Natural killer cell (primary cell): ENCODE data around the gene LYPLAL1. TPM values are rescaled to one million over a fixed set of nuclear protein-coding genes. Genes with fewer than 3 reads are reported as not detected.

Experiments used
- ATAC-seq, 3 donors: fragments of 150-1000 bp in 2 of 3; fragments of 200-7000 bp in 1 of 3; cut with Tn5 transposase; 1 replicate in 1 of 3; 2 replicates in 2 of 3; pipeline ENCODE4 v1.10.0; 2021; ENCODE audit warnings: mild to moderate bottlenecking in 2 of 3, moderate library complexity in 2 of 3
- DNase-seq, 2 donors: peaks; one replicate each; pipeline versions ENCODE4 v3.0.0 to v3.0.0-alpha.2; 2013 to 2021; ENCODE audit warnings: mixed read lengths in 1 of 2
- H3K27ac ChIP-seq: one replicate; pipeline ENCODE4 v1.5.1; 2013; ENCODE audit warnings: mild to moderate bottlenecking, low read length
- H3K27me3 ChIP-seq: one replicate; pipeline ENCODE4 v1.6.1; 2013; ENCODE audit warnings: low read length; ENCODE audit not compliant: control insufficient read depth, insufficient read depth
- H3K36me3 ChIP-seq: one replicate; pipeline ENCODE4 v1.6.1; 2013; ENCODE audit warnings: low read length; ENCODE audit not compliant: control insufficient read depth, insufficient read depth
- H3K4me1 ChIP-seq: one replicate; pipeline ENCODE4 v1.6.1; 2013; ENCODE audit warnings: low read length; ENCODE audit not compliant: control insufficient read depth, insufficient read depth
- H3K4me3 ChIP-seq: one replicate; pipeline ENCODE4 v1.5.1; 2013; ENCODE audit warnings: low read length
- H3K9me3 ChIP-seq: one replicate; pipeline ENCODE4 v1.6.1; 2013; ENCODE audit warnings: low read length; ENCODE audit not compliant: control insufficient read depth, insufficient read depth
- H3K27ac Mint-ChIP-seq, 2 donors: one replicate each; pipeline ENCODE4 v1.8.0; 2022; ENCODE audit warnings: mild to moderate bottlenecking in 2 of 2, mixed read lengths in 2 of 2, moderate library complexity in 1 of 2
- H3K27me3 Mint-ChIP-seq, 2 donors: one replicate each; pipeline ENCODE4 v1.8.0; 2022; ENCODE audit warnings: low read depth in 2 of 2, mixed read lengths in 2 of 2
- H3K36me3 Mint-ChIP-seq: one replicate; pipeline ENCODE4 v1.8.0; 2022; ENCODE audit warnings: mixed read lengths
- H3K4me1 Mint-ChIP-seq, 2 donors: one replicate each; pipeline ENCODE4 v1.8.0; 2022; ENCODE audit warnings: mixed read lengths in 2 of 2
- H3K4me3 Mint-ChIP-seq: one replicate; pipeline ENCODE4 v1.8.0; 2022; ENCODE audit warnings: mild to moderate bottlenecking, moderate library complexity, mixed read lengths
- H3K9me3 Mint-ChIP-seq, 2 donors: one replicate each; pipeline ENCODE4 v1.8.0; 2022; ENCODE audit warnings: mixed read lengths in 2 of 2
- CTCF ChIP-seq: fragments of 200-600 bp; IDR thresholded peaks from one replicate; pipeline ENCODE4 v1.8.0; 2022; ENCODE audit warnings: antibody characterized with exemption
- WGBS: methylation state at CpG from one replicate; pipeline ENCODE4 v1.1.7; 2013; ENCODE audit warnings: missing lambda C conversion rate; ENCODE audit not compliant: insufficient coverage; 5-methylcytosine and 5-hydroxymethylcytosine counted together
- intact Hi-C: fragments of 100-400 bp; cut with micrococcal nuclease; formaldehyde crosslinking; loops from one replicate; pipeline ENCODE4 v1.14.2; 2022
- total RNA-seq, 4 donors: library from RNA; stranded (reverse); fragments of 120-200 nt in 1 of 4; gene quantifications; one replicate each; pipeline versions ENCODE4 v1.2.3 to v1.2.4, GENCODE V29; 2013 to 2022

Gene LYPLAL1
- total RNA-seq, 3 donors from 2014 or later (not counting 1 experiment from before 2014, with no cell fraction given) = 13.1 to 18.3 (median 15.9) TPM

DNA sequence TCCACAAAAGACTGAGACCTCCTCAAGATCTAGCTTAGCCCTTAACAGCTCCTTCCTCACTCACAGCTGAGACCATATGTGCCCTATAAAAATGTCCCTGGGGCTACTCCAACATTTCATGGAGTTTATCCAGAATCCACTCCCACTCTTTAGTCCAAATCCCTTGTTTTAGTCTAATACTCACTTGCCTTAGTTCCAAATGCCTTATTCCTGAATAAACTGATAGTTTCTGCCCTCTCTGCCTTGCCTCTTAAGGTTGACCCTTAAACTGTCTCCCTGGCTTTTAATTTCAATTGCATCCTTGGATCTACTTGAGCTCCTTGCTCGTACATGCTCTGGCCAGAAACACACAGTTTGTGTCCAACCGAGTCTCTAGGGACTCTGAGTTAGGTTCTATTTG lies 47.3 kb upstream of the LYPLAL1 start:
- H3K9me3 Mint-ChIP-seq = peaks cover 0 to 4% of the 10 kb centered on the region in 2 donors
- Histone ChIP-seq H3K9me3 (no peaks in the 10 kb centered on the region), H3K36me3 (no peaks in the 10 kb centered on the region), H3K27ac (no peak overlapping the region), H3K4me1 (no peaks in the 10 kb centered on the region), H3K27me3 (no peaks in the 10 kb centered on the region), H3K4me3 (no peak overlapping the region)
- H3K4me1 Mint-ChIP-seq = no peaks in the 10 kb centered on the region
- TF ChIP-seq CTCF = no peak
- no peak overlapping the region for H3K27ac Mint-ChIP-seq
- intact Hi-C loops = no loop called here
- 84% methylated on average over 2 of the region's 2 CpGs for WGBS
- ATAC-seq = no peak
- no peak for DNase-seq
- H3K27me3 Mint-ChIP-seq = no peaks in the 10 kb centered on the region
- H3K36me3 Mint-ChIP-seq = no peaks in the 10 kb centered on the region
- no peak overlapping the region for H3K4me3 Mint-ChIP-seq

DNA sequence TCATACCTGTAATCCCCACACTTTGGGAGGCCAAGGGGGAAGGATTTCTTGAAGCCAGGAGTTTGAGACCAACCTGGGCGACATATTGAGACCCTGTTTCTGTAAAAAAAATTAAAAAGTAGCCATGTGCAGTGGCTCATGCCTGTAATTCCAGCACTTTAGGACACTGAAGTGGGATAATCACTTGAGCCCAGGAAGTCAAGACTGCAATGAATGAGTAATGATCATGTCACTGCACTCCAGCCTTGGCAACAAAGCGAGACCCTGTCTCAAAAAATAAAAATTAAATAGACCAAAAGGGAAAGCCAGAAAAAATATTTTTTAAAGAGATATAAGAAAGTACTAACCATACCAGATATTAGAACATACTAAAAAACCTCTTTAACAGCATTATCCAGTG lies 44.7 kb upstream of the LYPLAL1 start:
- no peak for ATAC-seq
- no peaks in the 10 kb centered on the region for H3K4me1 Mint-ChIP-seq
- H3K27me3 ChIP-seq = no peaks in the 10 kb centered on the region

DNA sequence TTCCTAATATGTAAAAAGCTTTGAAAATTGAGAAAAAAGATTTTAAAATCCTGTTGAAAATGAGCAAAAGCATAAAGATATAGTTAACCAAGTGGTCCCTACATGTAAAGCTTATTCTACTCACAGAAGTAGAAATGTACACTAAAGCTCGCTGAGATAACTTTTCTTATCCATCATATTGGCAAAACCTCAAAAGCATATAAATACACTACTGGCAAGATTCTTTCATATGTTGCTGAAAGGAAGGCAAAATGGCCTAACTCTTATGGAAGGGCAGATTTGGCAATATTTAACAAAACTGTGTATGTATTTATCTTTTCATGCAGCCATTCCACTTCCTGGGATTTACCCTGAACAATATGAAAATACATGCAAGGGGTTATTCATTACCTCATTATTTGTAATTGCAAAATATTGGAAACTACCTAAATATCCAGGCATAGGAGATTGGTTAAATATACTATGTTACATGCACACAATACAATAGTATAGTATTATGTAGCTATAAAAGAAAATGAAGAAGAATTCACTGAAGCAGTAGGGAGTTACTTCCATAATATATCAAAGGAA lies 43.2 kb upstream of the LYPLAL1 start:
- no peaks in the 10 kb centered on the region for H3K27me3 ChIP-seq
- TF ChIP-seq CTCF = no peak
- no peaks in the 10 kb centered on the region for H3K9me3 ChIP-seq
- H3K4me1 ChIP-seq = no peaks in the 10 kb centered on the region
- Mint-ChIP-seq H3K36me3 (no peaks in the 10 kb centered on the region), H3K9me3 (peaks cover 5 to 10% of the 10 kb centered on the region in 2 donors), H3K27ac (no peak overlapping the region), H3K4me3 (no peak overlapping the region), H3K27me3 (no peaks in the 10 kb centered on the region), H3K4me1 (no peaks in the 10 kb centered on the region)
- ATAC-seq = no peak
- intact Hi-C loops = no loop called here
- no peak overlapping the region for H3K4me3 ChIP-seq
- no CpG with 5 or more reads among the region's 1 CpG for WGBS
- DNase-seq = no peak
- no peak overlapping the region for H3K27ac ChIP-seq
- no peaks in the 10 kb centered on the region for H3K36me3 ChIP-seq

More for the DNA sequence above, 44.7 kb upstream of the LYPLAL1 start:
- H3K9me3 Mint-ChIP-seq = peaks cover 5 to 10% of the 10 kb centered on the region in 2 donors
- DNase-seq = no peak
- H3K27ac Mint-ChIP-seq = no peak overlapping the region
- Histone ChIP-seq H3K9me3 (no peaks in the 10 kb centered on the region), H3K36me3 (no peaks in the 10 kb centered on the region), H3K4me1 (no peaks in the 10 kb centered on the region), H3K4me3 (no peak overlapping the region), H3K27ac (no peak overlapping the region)
- no peaks in the 10 kb centered on the region for H3K27me3 Mint-ChIP-seq
- H3K4me3 Mint-ChIP-seq = no peak overlapping the region
- no peak for TF ChIP-seq CTCF
- WGBS = 73% methylated on average over 1 of the region's 2 CpGs
- intact Hi-C loops = no loop called here
- H3K36me3 Mint-ChIP-seq = no peaks in the 10 kb centered on the region

DNA sequence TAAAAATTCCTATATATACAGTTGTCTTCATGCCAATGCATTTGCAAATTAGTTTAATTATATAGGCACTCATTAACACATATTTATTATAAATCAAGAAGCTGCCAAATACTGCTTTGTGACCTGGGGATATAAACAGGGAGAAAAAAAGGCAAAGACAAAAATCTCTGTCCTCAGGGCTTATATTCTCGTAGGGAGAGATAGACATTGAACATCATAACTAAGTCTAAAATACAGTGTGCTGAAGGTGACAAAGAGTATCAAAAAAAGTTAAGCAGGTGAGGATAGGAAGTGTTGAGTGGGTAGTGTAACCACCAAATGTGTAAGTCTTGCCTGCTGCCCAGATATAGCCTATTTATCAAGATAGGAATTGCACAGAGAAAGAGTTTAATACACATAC lies 40.7 kb upstream of the LYPLAL1 start:
- H3K36me3 ChIP-seq = no peaks in the 10 kb centered on the region
- H3K4me1 Mint-ChIP-seq = no peaks in the 10 kb centered on the region
- ATAC-seq = no peak
- no peaks in the 10 kb centered on the region for H3K36me3 Mint-ChIP-seq
- H3K4me3 Mint-ChIP-seq = no peak overlapping the region
- WGBS = 83% methylated on average over 1 of the region's 1 CpG
- H3K9me3 Mint-ChIP-seq = peaks cover 7 to 9% of the 10 kb centered on the region in 2 donors
- H3K9me3 ChIP-seq = no peaks in the 10 kb centered on the region
- no peak for DNase-seq
- no peak overlapping the region for H3K27ac Mint-ChIP-seq
- no peaks in the 10 kb centered on the region for H3K27me3 ChIP-seq
- H3K27ac ChIP-seq = no peak overlapping the region
- H3K4me1 ChIP-seq = no peaks in the 10 kb centered on the region
- H3K27me3 Mint-ChIP-seq = no peaks in the 10 kb centered on the region
- intact Hi-C loops = no loop called here
- H3K4me3 ChIP-seq = no peak overlapping the region
- TF ChIP-seq CTCF = no peak
